Measurements from ENCODE around the gene SLFNL1. TPM values are rescaled to one million over a fixed set of nuclear protein-coding genes. Genes with fewer than 3 reads are reported as not detected.

The SLFNL1 gene
- total RNA-seq, 3 donors from 2014 or later = 0.16 to 0.66 (median 0.29) TPM

- Histone ChIP-seq H3K27ac (no peak overlapping the region), H3K4me1 (no peaks in the 10 kb centered on the region), H3K9me3 (no peaks in the 10 kb centered on the region), H3K27me3 (no peaks in the 10 kb centered on the region), H3K4me3 (no peak overlapping the region), H3K36me3 (no peaks in the 10 kb centered on the region)
- DNase-seq (ENCODE audit: low spot score in 2 of 2) = no peak
- no peak for TF ChIP-seq CTCF (IDR thresholded peaks at IDR 0.05)
- TF ChIP-seq POLR2A (IDR thresholded peaks at IDR 0.05) = no peak
- no peak for TF ChIP-seq POLR2AphosphoS5 (IDR thresholded peaks at IDR 0.05)
- intact Hi-C loops (cut with DNase I; ENCODE audit: low total_unique reads) = loop anchor here (5.0 kb wide), 1 partner anchor 1657 kb away; no protein-coding TSS in a partner anchor
Observed at GRCh38 chr1:41020109-41020576, 1.4 kb downstream of the SLFNL1 start.

- H3K27ac ChIP-seq = no peak overlapping the region
- H3K27me3 ChIP-seq = no peaks in the 10 kb centered on the region
- DNase-seq (ENCODE audit: low spot score in 2 of 2) = no peak
- H3K9me3 ChIP-seq = no peaks in the 10 kb centered on the region
- intact Hi-C loops (cut with DNase I; ENCODE audit: low total_unique reads) = no loop called here
- H3K4me1 ChIP-seq = no peaks in the 10 kb centered on the region
- no peaks in the 10 kb centered on the region for H3K36me3 ChIP-seq
- TF ChIP-seq POLR2AphosphoS5 (IDR thresholded peaks at IDR 0.05) = no peak
- TF ChIP-seq CTCF (IDR thresholded peaks at IDR 0.05) = no peak
- TF ChIP-seq POLR2A (IDR thresholded peaks at IDR 0.05) = no peak
- H3K4me3 ChIP-seq = no peak overlapping the region
Observed at GRCh38 chr1:41019353-41019745, 2.2 kb downstream of the SLFNL1 start.

GRCh38 chr1:41018018-41018410 lies 3.5 kb downstream of the SLFNL1 start:
- Histone ChIP-seq H3K4me3 (no peak overlapping the region), H3K27ac (no peak overlapping the region), H3K9me3 (no peaks in the 10 kb centered on the region), H3K4me1 (no peaks in the 10 kb centered on the region), H3K36me3 (no peaks in the 10 kb centered on the region), H3K27me3 (no peaks in the 10 kb centered on the region)
- no peak for DNase-seq (ENCODE audit: low spot score in 2 of 2)
- TF ChIP-seq POLR2A (IDR thresholded peaks at IDR 0.05) (no peak), CTCF (IDR thresholded peaks at IDR 0.05) (no peak), POLR2AphosphoS5 (IDR thresholded peaks at IDR 0.05) (no peak)
- intact Hi-C loops (cut with DNase I; ENCODE audit: low total_unique reads) = no loop called here

- H3K4me3 ChIP-seq = no peak overlapping the region
- intact Hi-C loops (cut with DNase I; ENCODE audit: low total_unique reads) = no loop called here
- no peaks in the 10 kb centered on the region for H3K9me3 ChIP-seq
- no peaks in the 10 kb centered on the region for H3K36me3 ChIP-seq
- no peak for TF ChIP-seq POLR2AphosphoS5 (IDR thresholded peaks at IDR 0.05)
- TF ChIP-seq CTCF (IDR thresholded peaks at IDR 0.05) = no peak
- TF ChIP-seq POLR2A (IDR thresholded peaks at IDR 0.05) = no peak
- H3K27me3 ChIP-seq = no peaks in the 10 kb centered on the region
- no peak overlapping the region for H3K27ac ChIP-seq
- no peak for DNase-seq (ENCODE audit: low spot score in 2 of 2)
- H3K4me1 ChIP-seq = no peaks in the 10 kb centered on the region
Observed at GRCh38 chr1:41017141-41018017, 4.1 kb downstream of the SLFNL1 start.

GRCh38 chr1:41015897-41016470 lies 5.5 kb downstream of the SLFNL1 start:
- Histone ChIP-seq H3K36me3 (no peaks in the 10 kb centered on the region), H3K9me3 (no peaks in the 10 kb centered on the region), H3K4me3 (no peak overlapping the region), H3K27me3 (no peaks in the 10 kb centered on the region), H3K27ac (no peak overlapping the region), H3K4me1 (no peaks in the 10 kb centered on the region)
- intact Hi-C loops (cut with DNase I; ENCODE audit: low total_unique reads) = no loop called here
- TF ChIP-seq CTCF (IDR thresholded peaks at IDR 0.05) (no peak), POLR2AphosphoS5 (IDR thresholded peaks at IDR 0.05) (no peak), POLR2A (IDR thresholded peaks at IDR 0.05) (no peak)
- no peak for DNase-seq (ENCODE audit: low spot score in 2 of 2)
